ENCODE results near the gene KIF26B.

Gene KIF26B

GRCh38 chr1:245406426-245406825 is 251.6 kb downstream of the KIF26B start:
- Histone ChIP-seq H3K9me3 (replicated peaks in 1 of 11) (0 out of 22 replicates have a peak, but pooled peaks cover 0 to 9% (median 0%) of the 10 kb centered on the region in 11 experiments), H3K4me3 (no peak overlapping the region), H3K9ac (no peak overlapping the region), H3K4me2 (no peak overlapping the region), H3K27me3 (no peaks in the 10 kb centered on the region), H4K20me1 (no peaks in the 10 kb centered on the region), H3K36me3 (no peaks in the 10 kb centered on the region), H3K27ac (no peak overlapping the region), H3K4me1 (no peaks in the 10 kb centered on the region)
- no peak for TF ChIP-seq Cebpa-rat (IDR thresholded peaks at IDR 0.05)

- Histone ChIP-seq H4K20me1 (no peaks in the 10 kb centered on the region), H3K4me3 (no peak overlapping the region), H3K36me3 (no peaks in the 10 kb centered on the region), H3K4me1 (no peaks in the 10 kb centered on the region), H3K27ac (no peak overlapping the region), H3K4me2 (no peak overlapping the region), H3K9me3 (replicated peaks in 1 of 11) (0 out of 22 replicates have a peak, but pooled peaks cover 0 to 9% (median 0%) of the 10 kb centered on the region in 11 experiments), H3K27me3 (no peaks in the 10 kb centered on the region), H3K9ac (no peak overlapping the region)
- no peak for TF ChIP-seq Cebpa-rat (IDR thresholded peaks at IDR 0.05)
Measured at GRCh38 chr1:245407983-245408382, 253.2 kb downstream of the KIF26B start.

GRCh38 chr1:245409341-245410195 is 254.8 kb downstream of the KIF26B start:
- TF ChIP-seq Cebpa-rat (IDR thresholded peaks at IDR 0.05): no peak
- H3K9ac ChIP-seq: no peak overlapping the region
- no peaks in the 10 kb centered on the region for H3K27me3 ChIP-seq
- H3K4me3 ChIP-seq: no peak overlapping the region
- no peaks in the 10 kb centered on the region for H3K4me1 ChIP-seq
- no peak overlapping the region for H3K4me2 ChIP-seq
- H3K9me3 ChIP-seq (replicated peaks in 1 of 11): no peaks in the 10 kb centered on the region
- H3K36me3 ChIP-seq: no peaks in the 10 kb centered on the region
- no peak overlapping the region for H3K27ac ChIP-seq
- H4K20me1 ChIP-seq: no peaks in the 10 kb centered on the region

- H3K9ac ChIP-seq: no peak overlapping the region
- no peaks in the 10 kb centered on the region for H3K4me1 ChIP-seq
- H3K9me3 ChIP-seq (replicated peaks in 1 of 11): no peaks in the 10 kb centered on the region
- no peaks in the 10 kb centered on the region for H4K20me1 ChIP-seq
- no peak overlapping the region for H3K27ac ChIP-seq
- no peak overlapping the region for H3K4me2 ChIP-seq
- no peak for TF ChIP-seq Cebpa-rat (IDR thresholded peaks at IDR 0.05)
- no peaks in the 10 kb centered on the region for H3K27me3 ChIP-seq
- H3K4me3 ChIP-seq: no peak overlapping the region
- no peaks in the 10 kb centered on the region for H3K36me3 ChIP-seq
Measured at GRCh38 chr1:245411245-245412036, 256.7 kb downstream of the KIF26B start.

- Histone ChIP-seq H3K27me3 (no peaks in the 10 kb centered on the region), H3K4me2 (no peak overlapping the region), H3K27ac (no peak overlapping the region), H3K4me3 (no peak overlapping the region), H3K36me3 (no peaks in the 10 kb centered on the region), H3K9ac (no peak overlapping the region), H4K20me1 (no peaks in the 10 kb centered on the region), H3K4me1 (no peaks in the 10 kb centered on the region), H3K9me3 (replicated peaks in 1 of 11) (no peaks in the 10 kb centered on the region)
- TF ChIP-seq Cebpa-rat (IDR thresholded peaks at IDR 0.05): no peak
Measured at GRCh38 chr1:245412306-245412705, 257.5 kb downstream of the KIF26B start.

- Histone ChIP-seq H3K9ac (no peak overlapping the region), H3K4me3 (no peak overlapping the region), H3K4me1 (no peaks in the 10 kb centered on the region), H4K20me1 (no peaks in the 10 kb centered on the region), H3K27ac (no peak overlapping the region), H3K27me3 (no peaks in the 10 kb centered on the region), H3K4me2 (no peak overlapping the region), H3K36me3 (no peaks in the 10 kb centered on the region), H3K9me3 (replicated peaks in 1 of 11) (no peaks in the 10 kb centered on the region)
- TF ChIP-seq Cebpa-rat (IDR thresholded peaks at IDR 0.05): no peak
Measured at GRCh38 chr1:245416781-245417180, 262.0 kb downstream of the KIF26B start.

- no peak for TF ChIP-seq Cebpa-rat (IDR thresholded peaks at IDR 0.05)
Measured at GRCh38 chr1:245418077-245418476, 263.3 kb downstream of the KIF26B start.

GRCh38 chr1:245419461-245419978 is 264.7 kb downstream of the KIF26B start:
- Histone ChIP-seq H3K27ac (no peak overlapping the region), H3K9ac (no peak overlapping the region), H3K9me3 (replicated peaks in 1 of 11) (no peaks in the 10 kb centered on the region), H3K36me3 (no peaks in the 10 kb centered on the region), H3K4me2 (no peak overlapping the region), H3K4me3 (no peak overlapping the region), H3K27me3 (no peaks in the 10 kb centered on the region), H4K20me1 (no peaks in the 10 kb centered on the region), H3K4me1 (no peaks in the 10 kb centered on the region)
- no peak for TF ChIP-seq Cebpa-rat (IDR thresholded peaks at IDR 0.05)

More at GRCh38 chr1:245418077-245418476, 263.3 kb downstream of the KIF26B start:
- Histone ChIP-seq H3K27ac (no peak overlapping the region), H3K36me3 (no peaks in the 10 kb centered on the region), H3K27me3 (no peaks in the 10 kb centered on the region), H3K9ac (no peak overlapping the region), H3K4me2 (no peak overlapping the region), H3K4me3 (no peak overlapping the region), H3K4me1 (no peaks in the 10 kb centered on the region), H4K20me1 (no peaks in the 10 kb centered on the region), H3K9me3 (replicated peaks in 1 of 11) (no peaks in the 10 kb centered on the region)

GRCh38 chr1:245419989-245420388 is 265.2 kb downstream of the KIF26B start:
- no peak overlapping the region for H3K4me3 ChIP-seq
- H3K27me3 ChIP-seq: no peaks in the 10 kb centered on the region
- no peaks in the 10 kb centered on the region for H3K9me3 ChIP-seq (replicated peaks in 1 of 11)
- no peak overlapping the region for H3K27ac ChIP-seq
- TF ChIP-seq Cebpa-rat (IDR thresholded peaks at IDR 0.05): no peak
- no peaks in the 10 kb centered on the region for H3K36me3 ChIP-seq
- no peaks in the 10 kb centered on the region for H3K4me1 ChIP-seq
- no peak overlapping the region for H3K4me2 ChIP-seq
- H4K20me1 ChIP-seq: no peaks in the 10 kb centered on the region
- H3K9ac ChIP-seq: no peak overlapping the region
